Vagina (tissue), 2 donors: ENCODE measurements around the gene RNU7-1. TPM values are rescaled to one million over a fixed set of nuclear protein-coding genes. Genes with fewer than 3 reads are reported as not detected.

Experiments used
- DNase-seq, 2 donors: peaks; one replicate each; pipeline ENCODE4 v3.0.0-alpha.2; 2017; ENCODE audit errors: extremely low spot score in 2 of 2
- H3K27ac ChIP-seq: fragments of 200-600 bp; sonication (generic); one replicate; pipeline ENCODE4 v1.5.1; 2019
- H3K27me3 ChIP-seq: fragments of 200-600 bp; sonication (generic); one replicate; pipeline ENCODE4 v1.5.1; 2019
- H3K36me3 ChIP-seq, 2 donors: fragments of 200-600 bp; sonication (generic); one replicate each; pipeline ENCODE4 v1.5.1; 2017 to 2019
- H3K4me1 ChIP-seq: fragments of 200-600 bp; sonication (generic); one replicate; pipeline ENCODE4 v1.5.1; 2019
- H3K4me3 ChIP-seq, 2 donors: fragments of 200-600 bp; sonication (generic); 1 replicate in 1 of 2; 2 replicates in 1 of 2; pipeline ENCODE4 v1.5.1; 2016 to 2019
- H3K9me3 ChIP-seq: fragments of 200-600 bp; sonication (generic); one replicate; pipeline ENCODE4 v1.5.1; 2019
- POLR2A ChIP-seq, 2 donors: fragments of 450-650 bp; IDR thresholded peaks; one replicate each; pipeline ENCODE4 v1.6.1; 2017; ENCODE audit warnings: antibody characterized with exemption in 2 of 2, mild to moderate bottlenecking in 2 of 2, moderate library complexity in 2 of 2
- POLR2AphosphoS5 ChIP-seq, 2 donors: sonication (generic); formaldehyde crosslinking; IDR thresholded peaks; one replicate each; pipeline ENCODE4 v1.9.0; 2017; ENCODE audit warnings: antibody characterized with exemption in 2 of 2, mild to moderate bottlenecking in 2 of 2, low read depth in 1 of 2; ENCODE audit not compliant: insufficient read depth in 1 of 2
- intact Hi-C: fragments of 100-400 bp; cut with DNase I; formaldehyde crosslinking; loops from one replicate; pipeline ENCODE4 v1.15.1; 2023
- total RNA-seq: library from RNA; depleted of rRNA; stranded (reverse); fragments of >200 nt; gene quantifications from one replicate; pipeline ENCODE4 v1.2.3, GENCODE V29; 2016
- TF ChIP-seq, protein P1 (sequence below), 3 experiments: fragments of 450-650 bp in 2 of 3; fragments of 200-600 bp in 1 of 3; sonication (generic) in 1 of 3; IDR thresholded peaks; one replicate each; pipeline ENCODE4 v1.5.1; 2017 to 2019; ENCODE audit warnings: antibody characterized with exemption in 3 of 3, mild to moderate bottlenecking in 2 of 3, moderate library complexity in 2 of 3

Gene RNU7-1
- total RNA-seq, 1 donor from 2014 or later: not detected

GRCh38 chr12:6979453-6979852 lies 35.8 kb downstream of the RNU7-1 start:
- no peak for DNase-seq
- Histone ChIP-seq H3K27me3 (no peaks in the 10 kb centered on the region), H3K27ac (no peak overlapping the region), H3K4me3 (no peak overlapping the region), H3K9me3 (no peaks in the 10 kb centered on the region), H3K4me1 (peaks cover 9% of the 10 kb centered on the region), H3K36me3 (peaks cover 6 to 56% of the 10 kb centered on the region in 2 donors)
- TF ChIP-seq POLR2AphosphoS5 (IDR thresholded peaks at IDR 0.05; ENCODE audit: insufficient read depth in 1 of 2, low read depth in 1 of 2): no peak
- TF ChIP-seq, protein P1, sequence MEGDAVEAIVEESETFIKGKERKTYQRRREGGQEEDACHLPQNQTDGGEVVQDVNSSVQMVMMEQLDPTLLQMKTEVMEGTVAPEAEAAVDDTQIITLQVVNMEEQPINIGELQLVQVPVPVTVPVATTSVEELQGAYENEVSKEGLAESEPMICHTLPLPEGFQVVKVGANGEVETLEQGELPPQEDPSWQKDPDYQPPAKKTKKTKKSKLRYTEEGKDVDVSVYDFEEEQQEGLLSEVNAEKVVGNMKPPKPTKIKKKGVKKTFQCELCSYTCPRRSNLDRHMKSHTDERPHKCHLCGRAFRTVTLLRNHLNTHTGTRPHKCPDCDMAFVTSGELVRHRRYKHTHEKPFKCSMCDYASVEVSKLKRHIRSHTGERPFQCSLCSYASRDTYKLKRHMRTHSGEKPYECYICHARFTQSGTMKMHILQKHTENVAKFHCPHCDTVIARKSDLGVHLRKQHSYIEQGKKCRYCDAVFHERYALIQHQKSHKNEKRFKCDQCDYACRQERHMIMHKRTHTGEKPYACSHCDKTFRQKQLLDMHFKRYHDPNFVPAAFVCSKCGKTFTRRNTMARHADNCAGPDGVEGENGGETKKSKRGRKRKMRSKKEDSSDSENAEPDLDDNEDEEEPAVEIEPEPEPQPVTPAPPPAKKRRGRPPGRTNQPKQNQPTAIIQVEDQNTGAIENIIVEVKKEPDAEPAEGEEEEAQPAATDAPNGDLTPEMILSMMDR (IDR thresholded peaks at IDR 0.05): no peak
- no peak for TF ChIP-seq POLR2A (IDR thresholded peaks at IDR 0.05)
- intact Hi-C loops: no loop called here

DNA sequence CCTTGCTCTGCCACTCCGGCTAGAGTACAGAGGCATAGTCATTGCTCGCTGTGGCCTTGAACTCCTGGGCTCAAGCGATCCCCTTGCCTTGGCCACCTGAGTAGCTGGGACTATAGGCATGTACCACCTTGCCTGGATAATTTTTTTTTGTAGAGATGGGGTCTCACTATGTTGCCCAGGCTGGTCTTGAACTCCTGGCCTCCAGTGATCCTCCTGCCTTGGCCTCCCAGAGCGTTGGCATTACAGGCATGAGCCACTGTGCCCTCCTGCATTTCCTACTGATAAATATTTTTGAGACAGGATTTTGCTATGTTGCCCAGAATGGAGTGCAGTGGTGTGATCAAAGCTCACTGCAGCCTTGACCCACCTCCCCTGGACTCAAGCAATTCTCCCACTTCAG lies 36.5 kb downstream of the RNU7-1 start:
- H3K4me1 ChIP-seq: peaks cover 9% of the 10 kb centered on the region
- no peaks in the 10 kb centered on the region for H3K27me3 ChIP-seq
- H3K36me3 ChIP-seq: peaks cover 6 to 50% of the 10 kb centered on the region in 2 donors
- intact Hi-C loops: no loop called here
- no peak overlapping the region for H3K4me3 ChIP-seq
- H3K9me3 ChIP-seq: no peaks in the 10 kb centered on the region
- no peak for TF ChIP-seq POLR2AphosphoS5 (IDR thresholded peaks at IDR 0.05; ENCODE audit: insufficient read depth in 1 of 2, low read depth in 1 of 2)
- H3K27ac ChIP-seq: no peak overlapping the region
- no peak for DNase-seq

- H3K4me3 ChIP-seq: no peak overlapping the region
- H3K4me1 ChIP-seq: peaks cover 9% of the 10 kb centered on the region
- H3K36me3 ChIP-seq: peaks cover 3 to 43% of the 10 kb centered on the region in 2 donors
- intact Hi-C loops: no loop called here
- H3K27ac ChIP-seq: no peak overlapping the region
- H3K9me3 ChIP-seq: no peaks in the 10 kb centered on the region
- no peaks in the 10 kb centered on the region for H3K27me3 ChIP-seq
- TF ChIP-seq, protein P1 (IDR thresholded peaks at IDR 0.05): no peak
- TF ChIP-seq POLR2A (IDR thresholded peaks at IDR 0.05) (no peak), POLR2AphosphoS5 (IDR thresholded peaks at IDR 0.05; ENCODE audit: insufficient read depth in 1 of 2, low read depth in 1 of 2) (no peak)
- DNase-seq: no peak
Measured at GRCh38 chr12:6980740-6981139, 37.1 kb downstream of the RNU7-1 start.

GRCh38 chr12:6981152-6982052 lies 37.8 kb downstream of the RNU7-1 start:
- no peak overlapping the region for H3K27ac ChIP-seq
- no peaks in the 10 kb centered on the region for H3K9me3 ChIP-seq
- no peak overlapping the region for H3K4me3 ChIP-seq
- peaks cover 9% of the 10 kb centered on the region for H3K4me1 ChIP-seq
- DNase-seq: no peak
- TF ChIP-seq POLR2A (IDR thresholded peaks at IDR 0.05) (no peak), POLR2AphosphoS5 (IDR thresholded peaks at IDR 0.05; ENCODE audit: insufficient read depth in 1 of 2, low read depth in 1 of 2) (no peak)
- TF ChIP-seq, protein P1 (IDR thresholded peaks at IDR 0.05): no peak
- peaks cover 3 to 37% of the 10 kb centered on the region in 2 donors for H3K36me3 ChIP-seq
- intact Hi-C loops: no loop called here
- no peaks in the 10 kb centered on the region for H3K27me3 ChIP-seq

DNA sequence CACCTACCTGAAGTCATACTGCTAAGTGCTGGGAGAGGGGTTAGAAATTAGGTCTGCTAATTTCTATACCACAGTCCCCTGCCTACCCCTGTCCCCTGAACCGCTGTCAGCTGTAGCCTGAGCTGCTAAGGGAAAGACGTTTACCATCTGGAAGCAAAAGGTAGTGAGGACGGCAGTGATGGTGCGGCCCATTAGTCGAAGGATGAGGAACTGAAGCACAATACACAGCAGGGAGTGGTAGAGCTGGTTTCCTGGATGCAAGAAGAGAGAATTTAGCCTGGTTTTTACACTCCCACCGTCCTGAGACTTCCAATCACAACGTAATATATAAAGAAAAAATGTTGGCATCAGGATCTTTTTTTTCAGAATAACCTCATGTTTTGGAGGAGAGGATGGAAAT lies 38.9 kb downstream of the RNU7-1 start:
- Histone ChIP-seq H3K9me3 (no peaks in the 10 kb centered on the region), H3K27ac (no peak overlapping the region), H3K36me3 (peaks cover 3 to 25% of the 10 kb centered on the region in 2 donors), H3K4me1 (peaks cover 9% of the 10 kb centered on the region), H3K27me3 (no peaks in the 10 kb centered on the region), H3K4me3 (no peak overlapping the region)
- intact Hi-C loops: no loop called here
- TF ChIP-seq, protein P1 (IDR thresholded peaks at IDR 0.05): no peak
- TF ChIP-seq POLR2AphosphoS5 (IDR thresholded peaks at IDR 0.05; ENCODE audit: insufficient read depth in 1 of 2, low read depth in 1 of 2) (no peak), POLR2A (IDR thresholded peaks at IDR 0.05) (no peak)
- DNase-seq: no peak
